Measurements from ENCODE around the gene KMO. TPM values are rescaled to one million over a fixed set of nuclear protein-coding genes. Genes with fewer than 3 reads are reported as not detected.

The KMO gene
- total and polyA plus RNA-seq, 2 of the 13 experiments (the other 11 are each of a cell fraction or from before 2014, with no cell fraction given), result 0.01 TPM; not detected in 1

DNA sequence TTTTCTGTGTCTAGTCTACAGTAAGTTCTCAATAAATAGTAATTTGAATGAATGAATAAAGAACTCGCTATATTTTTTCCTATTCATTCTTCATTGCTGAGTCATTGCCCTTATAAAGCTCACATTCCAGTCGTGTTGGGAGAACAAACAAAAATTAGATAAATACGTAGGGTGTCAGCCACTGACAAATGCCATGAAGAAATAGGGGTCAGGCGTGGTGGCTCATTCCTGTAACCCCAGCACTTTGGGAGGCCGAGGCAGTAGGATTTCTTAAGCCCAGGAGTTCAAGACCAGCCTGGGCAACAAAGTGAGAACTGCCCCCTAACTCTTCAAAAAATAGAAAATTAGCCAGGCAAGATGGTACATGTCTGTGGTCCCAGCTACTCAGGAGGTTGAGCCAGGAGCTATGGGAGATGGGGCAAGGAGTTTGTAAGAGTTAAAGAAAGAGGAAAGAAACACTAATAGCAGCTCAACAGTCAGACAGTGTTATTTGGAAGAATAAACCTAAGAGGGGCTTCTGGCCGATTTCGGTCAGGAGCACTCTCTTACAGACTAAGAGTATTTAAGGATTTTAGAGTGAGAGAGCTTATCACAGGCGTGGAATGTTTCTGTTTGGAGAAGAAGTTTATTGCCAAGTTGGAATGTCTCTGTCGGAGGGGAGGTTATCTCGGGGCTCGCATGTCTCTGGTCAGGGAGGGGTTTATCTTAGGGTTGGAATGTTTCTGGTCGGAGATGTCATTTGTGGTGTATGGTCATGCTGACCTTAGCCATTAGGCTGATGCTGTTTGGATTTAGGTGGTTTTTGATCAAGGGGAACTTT lies 109.8 kb downstream of the KMO start (continued):
- TF ChIP-seq, protein P1, sequence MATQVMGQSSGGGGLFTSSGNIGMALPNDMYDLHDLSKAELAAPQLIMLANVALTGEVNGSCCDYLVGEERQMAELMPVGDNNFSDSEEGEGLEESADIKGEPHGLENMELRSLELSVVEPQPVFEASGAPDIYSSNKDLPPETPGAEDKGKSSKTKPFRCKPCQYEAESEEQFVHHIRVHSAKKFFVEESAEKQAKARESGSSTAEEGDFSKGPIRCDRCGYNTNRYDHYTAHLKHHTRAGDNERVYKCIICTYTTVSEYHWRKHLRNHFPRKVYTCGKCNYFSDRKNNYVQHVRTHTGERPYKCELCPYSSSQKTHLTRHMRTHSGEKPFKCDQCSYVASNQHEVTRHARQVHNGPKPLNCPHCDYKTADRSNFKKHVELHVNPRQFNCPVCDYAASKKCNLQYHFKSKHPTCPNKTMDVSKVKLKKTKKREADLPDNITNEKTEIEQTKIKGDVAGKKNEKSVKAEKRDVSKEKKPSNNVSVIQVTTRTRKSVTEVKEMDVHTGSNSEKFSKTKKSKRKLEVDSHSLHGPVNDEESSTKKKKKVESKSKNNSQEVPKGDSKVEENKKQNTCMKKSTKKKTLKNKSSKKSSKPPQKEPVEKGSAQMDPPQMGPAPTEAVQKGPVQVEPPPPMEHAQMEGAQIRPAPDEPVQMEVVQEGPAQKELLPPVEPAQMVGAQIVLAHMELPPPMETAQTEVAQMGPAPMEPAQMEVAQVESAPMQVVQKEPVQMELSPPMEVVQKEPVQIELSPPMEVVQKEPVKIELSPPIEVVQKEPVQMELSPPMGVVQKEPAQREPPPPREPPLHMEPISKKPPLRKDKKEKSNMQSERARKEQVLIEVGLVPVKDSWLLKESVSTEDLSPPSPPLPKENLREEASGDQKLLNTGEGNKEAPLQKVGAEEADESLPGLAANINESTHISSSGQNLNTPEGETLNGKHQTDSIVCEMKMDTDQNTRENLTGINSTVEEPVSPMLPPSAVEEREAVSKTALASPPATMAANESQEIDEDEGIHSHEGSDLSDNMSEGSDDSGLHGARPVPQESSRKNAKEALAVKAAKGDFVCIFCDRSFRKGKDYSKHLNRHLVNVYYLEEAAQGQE (IDR thresholded peaks at IDR 0.05; ENCODE audit: borderline replicate concordance in 1 of 2, low read depth in 1 of 2, low read length in 2 of 2), result no peak
- TF ChIP-seq MED1 (CRISPR knock-in tag; IDR thresholded peaks at IDR 0.05) (peak; percentile 27; the same call in 1 of the 2 replicates), ZNF883 (CRISPR knock-in tag; IDR thresholded peaks at IDR 0.05; ENCODE audit: not compliant biosample characterization) (no peak), NFE2L2 (IDR thresholded peaks at IDR 0.05; ENCODE audit: low read length) (peak; percentile 96), KAT2B (IDR thresholded peaks at IDR 0.05; ENCODE audit: borderline replicate concordance, low read depth, low read length) (no peak), ZNF235 (CRISPR knock-in tag; IDR thresholded peaks at IDR 0.05; ENCODE audit: borderline replicate concordance) (no peak), MIXL1 (CRISPR knock-in tag; IDR thresholded peaks at IDR 0.05) (no peak), JUNB (CRISPR knock-in tag; IDR thresholded peaks at IDR 0.05; ENCODE audit: borderline replicate concordance) (peak; percentile 76; the same call in 1 of the 2 replicates), ZMYM2 (CRISPR knock-in tag; IDR thresholded peaks at IDR 0.05) (peak; percentile 79), GABPA (IDR thresholded peaks at IDR 0.05; ENCODE audit: low read depth, low read length) (no peak), GABPA (CRISPR knock-in tag; IDR thresholded peaks at IDR 0.05; ENCODE audit: low read depth) (no peak), REPIN1 (CRISPR knock-in tag; IDR thresholded peaks at IDR 0.05; ENCODE audit: borderline replicate concordance, low read depth) (no peak), JUN (CRISPR knock-in tag; IDR thresholded peaks at IDR 0.05) (no peak)
- TF ChIP-seq, protein P2, sequence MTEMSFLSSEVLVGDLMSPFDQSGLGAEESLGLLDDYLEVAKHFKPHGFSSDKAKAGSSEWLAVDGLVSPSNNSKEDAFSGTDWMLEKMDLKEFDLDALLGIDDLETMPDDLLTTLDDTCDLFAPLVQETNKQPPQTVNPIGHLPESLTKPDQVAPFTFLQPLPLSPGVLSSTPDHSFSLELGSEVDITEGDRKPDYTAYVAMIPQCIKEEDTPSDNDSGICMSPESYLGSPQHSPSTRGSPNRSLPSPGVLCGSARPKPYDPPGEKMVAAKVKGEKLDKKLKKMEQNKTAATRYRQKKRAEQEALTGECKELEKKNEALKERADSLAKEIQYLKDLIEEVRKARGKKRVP (CRISPR knock-in tag; IDR thresholded peaks at IDR 0.05), result peak in 1 of 2 experiments; percentile 52; a peak in 2 of 4 replicates
- TF ChIP-seq, protein P3, sequence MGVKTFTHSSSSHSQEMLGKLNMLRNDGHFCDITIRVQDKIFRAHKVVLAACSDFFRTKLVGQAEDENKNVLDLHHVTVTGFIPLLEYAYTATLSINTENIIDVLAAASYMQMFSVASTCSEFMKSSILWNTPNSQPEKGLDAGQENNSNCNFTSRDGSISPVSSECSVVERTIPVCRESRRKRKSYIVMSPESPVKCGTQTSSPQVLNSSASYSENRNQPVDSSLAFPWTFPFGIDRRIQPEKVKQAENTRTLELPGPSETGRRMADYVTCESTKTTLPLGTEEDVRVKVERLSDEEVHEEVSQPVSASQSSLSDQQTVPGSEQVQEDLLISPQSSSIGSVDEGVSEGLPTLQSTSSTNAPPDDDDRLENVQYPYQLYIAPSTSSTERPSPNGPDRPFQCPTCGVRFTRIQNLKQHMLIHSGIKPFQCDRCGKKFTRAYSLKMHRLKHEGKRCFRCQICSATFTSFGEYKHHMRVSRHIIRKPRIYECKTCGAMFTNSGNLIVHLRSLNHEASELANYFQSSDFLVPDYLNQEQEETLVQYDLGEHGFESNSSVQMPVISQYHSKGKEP (CRISPR knock-in tag; IDR thresholded peaks at IDR 0.05), result no peak
- TF ChIP-seq, protein P4, sequence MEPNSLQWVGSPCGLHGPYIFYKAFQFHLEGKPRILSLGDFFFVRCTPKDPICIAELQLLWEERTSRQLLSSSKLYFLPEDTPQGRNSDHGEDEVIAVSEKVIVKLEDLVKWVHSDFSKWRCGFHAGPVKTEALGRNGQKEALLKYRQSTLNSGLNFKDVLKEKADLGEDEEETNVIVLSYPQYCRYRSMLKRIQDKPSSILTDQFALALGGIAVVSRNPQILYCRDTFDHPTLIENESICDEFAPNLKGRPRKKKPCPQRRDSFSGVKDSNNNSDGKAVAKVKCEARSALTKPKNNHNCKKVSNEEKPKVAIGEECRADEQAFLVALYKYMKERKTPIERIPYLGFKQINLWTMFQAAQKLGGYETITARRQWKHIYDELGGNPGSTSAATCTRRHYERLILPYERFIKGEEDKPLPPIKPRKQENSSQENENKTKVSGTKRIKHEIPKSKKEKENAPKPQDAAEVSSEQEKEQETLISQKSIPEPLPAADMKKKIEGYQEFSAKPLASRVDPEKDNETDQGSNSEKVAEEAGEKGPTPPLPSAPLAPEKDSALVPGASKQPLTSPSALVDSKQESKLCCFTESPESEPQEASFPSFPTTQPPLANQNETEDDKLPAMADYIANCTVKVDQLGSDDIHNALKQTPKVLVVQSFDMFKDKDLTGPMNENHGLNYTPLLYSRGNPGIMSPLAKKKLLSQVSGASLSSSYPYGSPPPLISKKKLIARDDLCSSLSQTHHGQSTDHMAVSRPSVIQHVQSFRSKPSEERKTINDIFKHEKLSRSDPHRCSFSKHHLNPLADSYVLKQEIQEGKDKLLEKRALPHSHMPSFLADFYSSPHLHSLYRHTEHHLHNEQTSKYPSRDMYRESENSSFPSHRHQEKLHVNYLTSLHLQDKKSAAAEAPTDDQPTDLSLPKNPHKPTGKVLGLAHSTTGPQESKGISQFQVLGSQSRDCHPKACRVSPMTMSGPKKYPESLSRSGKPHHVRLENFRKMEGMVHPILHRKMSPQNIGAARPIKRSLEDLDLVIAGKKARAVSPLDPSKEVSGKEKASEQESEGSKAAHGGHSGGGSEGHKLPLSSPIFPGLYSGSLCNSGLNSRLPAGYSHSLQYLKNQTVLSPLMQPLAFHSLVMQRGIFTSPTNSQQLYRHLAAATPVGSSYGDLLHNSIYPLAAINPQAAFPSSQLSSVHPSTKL (CRISPR knock-in tag; IDR thresholded peaks at IDR 0.05), result 0 out of 2 replicates have a peak, but pooled peaks have one; percentile 25
- TF ChIP-seq, protein P5, sequence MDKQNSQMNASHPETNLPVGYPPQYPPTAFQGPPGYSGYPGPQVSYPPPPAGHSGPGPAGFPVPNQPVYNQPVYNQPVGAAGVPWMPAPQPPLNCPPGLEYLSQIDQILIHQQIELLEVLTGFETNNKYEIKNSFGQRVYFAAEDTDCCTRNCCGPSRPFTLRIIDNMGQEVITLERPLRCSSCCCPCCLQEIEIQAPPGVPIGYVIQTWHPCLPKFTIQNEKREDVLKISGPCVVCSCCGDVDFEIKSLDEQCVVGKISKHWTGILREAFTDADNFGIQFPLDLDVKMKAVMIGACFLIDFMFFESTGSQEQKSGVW (CRISPR knock-in tag; IDR thresholded peaks at IDR 0.05; ENCODE audit: borderline replicate concordance), result no peak

All from HepG2 (cell line).